Measurements from ENCODE around the gene HMOX2.

- TF ChIP-seq CTCF (IDR thresholded peaks at IDR 0.05) (no peak), POLR2A (IDR thresholded peaks at IDR 0.05) (no peak)
Measured at GRCh38 chr16:4513086-4513860, 37.1 kb downstream of the HMOX2 start.

All from heart left ventricle (tissue), 13 donors.